Mesenchymal stem cell (in vitro differentiated cells and primary cell): Measurements from ENCODE around the gene FGF4.

Experiments used
- DNase-seq: peaks from one replicate; pipeline ENCODE4 v3.0.0-alpha.2; 2013
- H2AFZ ChIP-seq: one replicate; pipeline ENCODE4 v1.6.1; 2013; ENCODE audit warnings: low read depth, mild to moderate bottlenecking, control low read depth, inconsistent platforms, low read length, moderate library complexity
- H2AK5ac ChIP-seq: 2 replicates; pipeline ENCODE4 v1.6.1; 2013; ENCODE audit warnings: low read length, moderate library complexity, mild to moderate bottlenecking, inconsistent platforms; ENCODE audit not compliant: severe bottlenecking
- H2BK120ac ChIP-seq: one replicate; pipeline ENCODE4 v1.6.1; 2013; ENCODE audit warnings: low read depth, mild to moderate bottlenecking, inconsistent platforms, low read length, moderate library complexity
- H2BK12ac ChIP-seq, 2 experiments: one replicate each; pipeline ENCODE4 v1.6.1; 2013; ENCODE audit warnings: inconsistent platforms in 2 of 2, low read length in 2 of 2, mild to moderate bottlenecking in 2 of 2, moderate library complexity in 2 of 2, control low read depth in 1 of 2
- H2BK15ac ChIP-seq: one replicate; pipeline ENCODE4 v1.6.1; 2013; ENCODE audit warnings: mild to moderate bottlenecking, low read depth, inconsistent platforms; ENCODE audit not compliant: poor library complexity, severe bottlenecking
- H2BK5ac ChIP-seq: 2 replicates; pipeline ENCODE4 v1.6.1; 2013; ENCODE audit warnings: low read depth, mild to moderate bottlenecking, low read length, control low read depth, inconsistent platforms; ENCODE audit not compliant: poor library complexity, severe bottlenecking
- H3K14ac ChIP-seq, 2 experiments: one replicate each; pipeline ENCODE4 v1.6.1; 2013; ENCODE audit warnings: inconsistent platforms in 2 of 2, low read length in 2 of 2, control low read depth in 1 of 2, mild to moderate bottlenecking in 1 of 2, moderate library complexity in 1 of 2
- H3K18ac ChIP-seq, 2 experiments: one replicate each; pipeline ENCODE4 v1.6.1; 2013; ENCODE audit warnings: inconsistent platforms in 2 of 2, low read length in 2 of 2, control low read depth in 1 of 2, low read depth in 1 of 2, mild to moderate bottlenecking in 1 of 2
- H3K23ac ChIP-seq, 2 experiments: one replicate each; pipeline ENCODE4 v1.6.1; 2013; ENCODE audit warnings: inconsistent platforms in 2 of 2, low read length in 2 of 2, mild to moderate bottlenecking in 2 of 2, moderate library complexity in 2 of 2, control low read depth in 1 of 2
- H3K27ac ChIP-seq: 2 replicates; pipeline ENCODE4 v1.5.1; 2013; ENCODE audit warnings: mild to moderate bottlenecking, moderate library complexity, low read length, control low read depth, inconsistent platforms; ENCODE audit not compliant: poor library complexity, severe bottlenecking
- H3K27me3 ChIP-seq, 2 experiments: 2 replicates each; pipeline versions ENCODE4 v1.6.1 to v1.7.0; 2013; ENCODE audit warnings: low read length in 2 of 2, mild to moderate bottlenecking in 2 of 2, moderate library complexity in 2 of 2, control low read depth in 1 of 2, inconsistent platforms in 1 of 2; ENCODE audit not compliant: control insufficient read depth in 1 of 2, insufficient read depth in 1 of 2
- H3K36me3 ChIP-seq, 2 experiments: 2 replicates each; pipeline versions ENCODE4 v1.6.1 to v1.7.0; 2013; ENCODE audit warnings: low read length in 2 of 2, control low read depth in 1 of 2, inconsistent platforms in 1 of 2, low read depth in 1 of 2, mild to moderate bottlenecking in 1 of 2; ENCODE audit not compliant: insufficient read depth in 2 of 2, control insufficient read depth in 1 of 2
- H3K4ac ChIP-seq, 2 experiments: one replicate each; pipeline ENCODE4 v1.6.1; 2013; ENCODE audit warnings: inconsistent platforms in 2 of 2, low read length in 2 of 2, mild to moderate bottlenecking in 2 of 2, moderate library complexity in 2 of 2, control low read depth in 1 of 2, low read depth in 1 of 2
- H3K4me1 ChIP-seq: 2 replicates; pipeline ENCODE4 v1.6.1; 2013; ENCODE audit warnings: low read depth, low read length, control low read depth; ENCODE audit not compliant: control insufficient read depth, insufficient read depth
- H3K4me2 ChIP-seq: 2 replicates; pipeline ENCODE4 v1.6.1; 2013; ENCODE audit warnings: low read length, mild to moderate bottlenecking, inconsistent platforms; ENCODE audit not compliant: poor library complexity, severe bottlenecking
- H3K4me3 ChIP-seq, 2 experiments: 2 replicates each; pipeline versions ENCODE4 v1.5.1 to v1.7.0; 2013; ENCODE audit warnings: low read length in 2 of 2, mild to moderate bottlenecking in 2 of 2, control low read depth in 1 of 2, low read depth in 1 of 2; ENCODE audit not compliant: insufficient read depth in 1 of 2
- H3K79me1 ChIP-seq: replicated peaks from 2 replicates; pipeline ENCODE4 v1.6.1; 2013; ENCODE audit warnings: mild to moderate bottlenecking, control low read depth, low read length, inconsistent platforms; ENCODE audit not compliant: poor library complexity, severe bottlenecking
- H3K9ac ChIP-seq: 2 replicates; pipeline ENCODE4 v1.7.0; 2013; ENCODE audit warnings: mild to moderate bottlenecking, low read length, moderate library complexity
- H3K9me3 ChIP-seq: 2 replicates; pipeline ENCODE4 v1.7.0; 2013; ENCODE audit warnings: mild to moderate bottlenecking, low read length; ENCODE audit not compliant: control insufficient read depth
- H4K8ac ChIP-seq: one replicate; pipeline ENCODE4 v1.6.1; 2013; ENCODE audit warnings: inconsistent platforms, mild to moderate bottlenecking, low read length, moderate library complexity
- H4K91ac ChIP-seq: one replicate; pipeline ENCODE4 v1.6.1; 2013; ENCODE audit warnings: mild to moderate bottlenecking, low read length, inconsistent platforms
- WGBS: methylation state at CpG from one replicate; pipeline ENCODE4 v1.1.7; 2013; ENCODE audit warnings: mixed read lengths; 5-methylcytosine and 5-hydroxymethylcytosine counted together

Gene FGF4

DNA sequence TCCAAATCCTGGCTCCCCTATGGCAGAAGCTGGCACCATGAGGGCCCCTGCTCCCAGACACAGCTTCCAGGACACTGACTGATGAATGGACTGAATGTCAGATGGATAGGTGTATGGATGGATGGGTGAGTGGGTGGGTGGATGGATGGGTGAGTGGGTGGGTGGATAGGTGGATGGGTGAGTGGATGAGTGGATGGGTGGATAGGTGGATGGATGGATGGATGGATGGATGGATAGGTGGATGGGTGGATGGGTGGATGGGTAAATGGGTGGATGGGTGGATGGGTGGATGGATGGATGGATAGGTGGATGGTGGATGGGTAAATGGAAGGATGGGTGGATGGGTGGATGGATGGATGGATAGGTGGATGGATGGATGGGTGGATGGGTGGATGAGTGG, 39.8 kb upstream of the FGF4 start:
- H2BK120ac ChIP-seq, result no peak overlapping the region
- no peak overlapping the region for H3K4me2 ChIP-seq
- no peaks in the 10 kb centered on the region for H3K79me1 ChIP-seq
- peaks cover 75 to 76% of the 10 kb centered on the region in 2 experiments for H3K27me3 ChIP-seq
- no peaks in the 10 kb centered on the region for H3K36me3 ChIP-seq
- no peak overlapping the region for H4K8ac ChIP-seq
- no peak overlapping the region for H2BK12ac ChIP-seq
- H2BK15ac ChIP-seq, result no peak overlapping the region
- no peaks in the 10 kb centered on the region for H3K9me3 ChIP-seq
- no peak overlapping the region for H3K27ac ChIP-seq
- peaks cover 18% of the 10 kb centered on the region for H3K4me1 ChIP-seq
- no peak overlapping the region for H3K9ac ChIP-seq
- no peak overlapping the region for H3K18ac ChIP-seq
- DNase-seq, result no peak
- no peak overlapping the region for H2AFZ ChIP-seq
- H3K23ac ChIP-seq, result no peak overlapping the region
- no peak overlapping the region for H2AK5ac ChIP-seq
- no peak overlapping the region for H3K14ac ChIP-seq
- no peak overlapping the region for H3K4ac ChIP-seq
- H3K4me3 ChIP-seq, result no peak overlapping the region
- H2BK5ac ChIP-seq, result no peak overlapping the region
- H4K91ac ChIP-seq, result no peak overlapping the region

DNA sequence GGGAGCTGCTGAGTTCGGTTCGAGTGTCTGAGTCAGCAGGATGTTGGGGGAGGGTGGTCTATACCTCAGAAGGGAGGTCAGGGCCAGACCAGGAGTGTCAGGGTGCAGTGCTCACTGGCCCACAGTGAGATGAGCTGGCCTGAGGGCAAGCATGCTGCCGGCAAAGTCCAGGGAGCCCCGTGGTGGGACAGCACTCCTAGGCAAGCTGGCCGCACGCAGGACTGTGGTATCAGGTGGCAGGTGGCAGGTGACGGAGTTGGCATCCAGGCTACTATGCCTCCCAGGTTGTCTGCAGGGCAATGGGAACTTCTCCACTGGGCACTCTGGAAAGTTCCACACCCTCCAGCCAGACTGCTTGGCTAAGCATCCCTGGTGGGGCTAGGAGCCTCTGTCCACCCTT, 39.3 kb upstream of the FGF4 start:
- Histone ChIP-seq H3K4me2 (no peak overlapping the region), H3K4ac (no peak overlapping the region), H3K4me3 (no peak overlapping the region), H3K9me3 (no peaks in the 10 kb centered on the region), H3K9ac (no peak overlapping the region), H3K27me3 (peaks cover 71 to 76% of the 10 kb centered on the region in 2 experiments), H4K8ac (no peak overlapping the region), H3K36me3 (no peaks in the 10 kb centered on the region), H2BK120ac (no peak overlapping the region), H2BK12ac (no peak overlapping the region), H2AK5ac (no peak overlapping the region), H2BK5ac (no peak overlapping the region), H3K79me1 (no peaks in the 10 kb centered on the region), H3K27ac (no peak overlapping the region), H2BK15ac (no peak overlapping the region), H4K91ac (no peak overlapping the region), H3K4me1 (peaks cover 18% of the 10 kb centered on the region), H2AFZ (no peak overlapping the region), H3K14ac (no peak overlapping the region), H3K18ac (no peak overlapping the region), H3K23ac (no peak overlapping the region)
- WGBS, result 73% methylated on average over 7 of the region's 7 CpGs
- no peak for DNase-seq

DNA sequence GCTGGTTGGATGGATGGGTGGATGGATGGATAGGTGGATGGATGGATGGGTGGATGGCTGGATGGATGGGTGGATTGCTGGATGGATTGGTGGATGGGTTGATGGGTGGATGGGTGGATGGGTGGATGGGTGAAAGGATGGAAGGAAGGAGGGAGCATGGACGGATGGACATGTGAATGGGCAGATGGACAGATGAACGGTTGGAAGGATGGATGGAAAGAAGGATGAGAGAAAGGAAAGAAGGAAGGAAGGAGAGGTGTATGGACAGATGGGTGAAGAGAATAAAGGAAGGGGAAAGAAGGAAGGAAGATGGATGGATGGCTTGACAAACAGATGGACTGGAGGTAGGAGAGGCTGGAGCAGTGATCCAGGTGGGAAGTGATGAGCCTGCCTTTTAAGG, 38.7 kb upstream of the FGF4 start:
- H3K4ac ChIP-seq, result no peak overlapping the region
- H2BK5ac ChIP-seq, result no peak overlapping the region
- no peak overlapping the region for H2BK120ac ChIP-seq
- H4K91ac ChIP-seq, result no peak overlapping the region
- peaks cover 21% of the 10 kb centered on the region for H3K4me1 ChIP-seq
- H3K9me3 ChIP-seq, result no peaks in the 10 kb centered on the region
- no peak overlapping the region for H2AK5ac ChIP-seq
- no peak overlapping the region for H2BK15ac ChIP-seq
- peaks cover 74 to 80% of the 10 kb centered on the region in 2 experiments for H3K27me3 ChIP-seq
- no peaks in the 10 kb centered on the region for H3K79me1 ChIP-seq
- no peak overlapping the region for H3K23ac ChIP-seq
- H3K14ac ChIP-seq, result no peak overlapping the region
- no peak overlapping the region for H3K4me3 ChIP-seq
- H2AFZ ChIP-seq, result no peak overlapping the region
- no peak for DNase-seq
- H3K27ac ChIP-seq, result no peak overlapping the region
- no peaks in the 10 kb centered on the region for H3K36me3 ChIP-seq
- H3K9ac ChIP-seq, result no peak overlapping the region
- no peak overlapping the region for H4K8ac ChIP-seq
- H3K18ac ChIP-seq, result no peak overlapping the region
- no peak overlapping the region for H2BK12ac ChIP-seq
- no peak overlapping the region for H3K4me2 ChIP-seq
- 80% methylated on average over 2 of the region's 2 CpGs for WGBS

DNA sequence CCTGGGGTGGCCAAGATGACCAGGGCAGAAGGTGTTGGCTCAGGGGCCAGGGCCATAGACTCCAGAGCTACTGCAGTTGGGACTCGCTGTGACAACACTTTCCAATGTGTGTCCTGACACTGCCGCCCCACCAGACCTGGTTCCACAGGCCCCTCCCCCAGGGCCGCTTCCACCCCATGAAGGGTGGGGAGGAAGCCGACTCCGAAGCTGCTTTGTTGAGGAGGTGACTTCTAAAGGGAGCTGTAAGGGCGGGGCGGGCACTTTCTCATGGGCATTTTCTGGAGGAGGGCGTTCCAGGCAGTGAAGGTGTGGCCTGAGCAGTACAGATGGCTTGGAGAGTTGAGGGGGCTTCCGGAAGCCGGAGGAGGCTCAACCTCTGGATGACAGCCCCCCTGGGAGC, 37.8 kb upstream of the FGF4 start:
- DNase-seq, result no peak
- Histone ChIP-seq H3K79me1 (no peaks in the 10 kb centered on the region), H3K4me3 (no peak overlapping the region), H2BK12ac (no peak overlapping the region), H3K9me3 (no peaks in the 10 kb centered on the region), H4K91ac (no peak overlapping the region), H4K8ac (no peak overlapping the region), H3K36me3 (no peaks in the 10 kb centered on the region), H3K9ac (no peak overlapping the region), H2BK120ac (no peak overlapping the region), H3K14ac (no peak overlapping the region), H2AK5ac (no peak overlapping the region), H3K4me2 (no peak overlapping the region), H2AFZ (no peak overlapping the region), H3K27ac (no peak overlapping the region), H3K4ac (no peak overlapping the region), H2BK5ac (no peak overlapping the region), H3K27me3 (peaks cover 77 to 80% of the 10 kb centered on the region in 2 experiments), H2BK15ac (no peak overlapping the region), H3K4me1 (peaks cover 19% of the 10 kb centered on the region), H3K23ac (no peak overlapping the region), H3K18ac (no peak overlapping the region)
- 85% methylated on average over 9 of the region's 10 CpGs for WGBS
